Spleen (tissue), 7 donors: ENCODE measurements around the gene TMEM183A.

Experiments used
- POLR2A ChIP-seq, 3 donors: fragments of 450-650 bp; IDR thresholded peaks; one replicate each; pipeline ENCODE4 v1.5.1; 2017; ENCODE audit warnings: antibody characterized with exemption in 3 of 3, mild to moderate bottlenecking in 1 of 3
- POLR2AphosphoS5 ChIP-seq, 3 donors: sonication (generic); formaldehyde crosslinking; IDR thresholded peaks; one replicate each; pipeline ENCODE4 v1.5.1; 2017; ENCODE audit warnings: antibody characterized with exemption in 3 of 3
- TF ChIP-seq, protein P1 (sequence below), 11 experiments: fragments of 200-600 bp in 7 of 11; fragments of 450-650 bp in 4 of 11; sonication (generic) in 4 of 11; IDR thresholded peaks in 8 of 11; conservative IDR thresholded peaks in 3 of 11; 1 replicate in 7 of 11; 2 replicates in 4 of 11; pipeline versions ENCODE4 v1.4.0 to v1.8.0; 2016 to 2021; ENCODE audit warnings: antibody characterized with exemption in 11 of 11, inconsistent platforms in 4 of 11, mild to moderate bottlenecking in 1 of 11
- donor health status: DM: no; HTN: no; CAD: no; lungs with moderate emphysema.
- donor health status: DM: no; HTN: no; CAD: no.
- donor health status: DM: no; HTN: no; CAD: no.

GRCh38 chr1:203058676-203058935 lies 51.4 kb downstream of the TMEM183A start:
- TF ChIP-seq, protein P1, sequence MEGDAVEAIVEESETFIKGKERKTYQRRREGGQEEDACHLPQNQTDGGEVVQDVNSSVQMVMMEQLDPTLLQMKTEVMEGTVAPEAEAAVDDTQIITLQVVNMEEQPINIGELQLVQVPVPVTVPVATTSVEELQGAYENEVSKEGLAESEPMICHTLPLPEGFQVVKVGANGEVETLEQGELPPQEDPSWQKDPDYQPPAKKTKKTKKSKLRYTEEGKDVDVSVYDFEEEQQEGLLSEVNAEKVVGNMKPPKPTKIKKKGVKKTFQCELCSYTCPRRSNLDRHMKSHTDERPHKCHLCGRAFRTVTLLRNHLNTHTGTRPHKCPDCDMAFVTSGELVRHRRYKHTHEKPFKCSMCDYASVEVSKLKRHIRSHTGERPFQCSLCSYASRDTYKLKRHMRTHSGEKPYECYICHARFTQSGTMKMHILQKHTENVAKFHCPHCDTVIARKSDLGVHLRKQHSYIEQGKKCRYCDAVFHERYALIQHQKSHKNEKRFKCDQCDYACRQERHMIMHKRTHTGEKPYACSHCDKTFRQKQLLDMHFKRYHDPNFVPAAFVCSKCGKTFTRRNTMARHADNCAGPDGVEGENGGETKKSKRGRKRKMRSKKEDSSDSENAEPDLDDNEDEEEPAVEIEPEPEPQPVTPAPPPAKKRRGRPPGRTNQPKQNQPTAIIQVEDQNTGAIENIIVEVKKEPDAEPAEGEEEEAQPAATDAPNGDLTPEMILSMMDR (IDR thresholded peaks at IDR 0.05 in 8 of 11, conservative IDR thresholded peaks at IDR 0.05 in 3 of 11) = no peak
- no peak for TF ChIP-seq POLR2A (IDR thresholded peaks at IDR 0.05)
- no peak for TF ChIP-seq POLR2AphosphoS5 (IDR thresholded peaks at IDR 0.05)
